Measurements from ENCODE around the gene EDC3.

EDC3 gene

GRCh38 chr15:74627766-74628165 is 68.1 kb downstream of the EDC3 start:
- Histone ChIP-seq H3K36me3 (peaks cover 71 to 100% (median 95%) of the 10 kb centered on the region in 3 donors), H3K27ac (no peak overlapping the region), H3K27me3 (no peaks in the 10 kb centered on the region), H3K4me1 (peaks cover 0 to 7% (median 0%) of the 10 kb centered on the region in 4 donors), H3K9me3 (no peaks in the 10 kb centered on the region), H3K4me3 (no peak overlapping the region)
- DNase-seq: no peak
- TF ChIP-seq CTCF (IDR thresholded peaks at IDR 0.05): no peak
- intact Hi-C loops (cut with DNase I; ENCODE audit: low total_unique reads): no loop called here

- intact Hi-C loops (cut with DNase I; ENCODE audit: low total_unique reads): no loop called here
- TF ChIP-seq CTCF (IDR thresholded peaks at IDR 0.05): no peak
- H3K9me3 ChIP-seq: no peaks in the 10 kb centered on the region
- DNase-seq: no peak
- peaks cover 0 to 7% (median 0%) of the 10 kb centered on the region in 4 donors for H3K4me1 ChIP-seq
- H3K4me3 ChIP-seq: no peak overlapping the region
- no peak overlapping the region for H3K27ac ChIP-seq
- H3K36me3 ChIP-seq: peaks cover 78 to 100% (median 95%) of the 10 kb centered on the region in 3 donors
- no peaks in the 10 kb centered on the region for H3K27me3 ChIP-seq
Measured at GRCh38 chr15:74626752-74627692, 68.8 kb downstream of the EDC3 start.

GRCh38 chr15:74626336-74626735 is 69.5 kb downstream of the EDC3 start:
- Histone ChIP-seq H3K4me1 (peaks cover 0 to 10% (median under 1%) of the 10 kb centered on the region in 4 donors), H3K36me3 (peaks cover 84 to 100% (median 99%) of the 10 kb centered on the region in 3 donors), H3K9me3 (no peaks in the 10 kb centered on the region), H3K4me3 (no peak overlapping the region), H3K27me3 (no peaks in the 10 kb centered on the region), H3K27ac (no peak overlapping the region)
- DNase-seq: no peak
- TF ChIP-seq CTCF (IDR thresholded peaks at IDR 0.05): no peak
- intact Hi-C loops (cut with DNase I; ENCODE audit: low total_unique reads): no loop called here

GRCh38 chr15:74625693-74626092 is 70.1 kb downstream of the EDC3 start:
- H3K27ac ChIP-seq: no peak overlapping the region
- no peak overlapping the region for H3K4me3 ChIP-seq

GRCh38 chr15:74624020-74624602 is 71.7 kb downstream of the EDC3 start:
- peaks cover 99 to 100% (median 100%) of the 10 kb centered on the region in 3 donors for H3K36me3 ChIP-seq
- intact Hi-C loops (cut with DNase I; ENCODE audit: low total_unique reads): no loop called here
- H3K27ac ChIP-seq: no peak overlapping the region
- no peak overlapping the region for H3K4me3 ChIP-seq
- peak in 1 of 2 donors; percentile 10 for DNase-seq
- no peaks in the 10 kb centered on the region for H3K9me3 ChIP-seq
- no peaks in the 10 kb centered on the region for H3K27me3 ChIP-seq
- no peak for TF ChIP-seq CTCF (IDR thresholded peaks at IDR 0.05)
- H3K4me1 ChIP-seq: peaks cover 0 to 23% (median 13%) of the 10 kb centered on the region in 4 donors

More at GRCh38 chr15:74625693-74626092, 70.1 kb downstream of the EDC3 start:
- no peaks in the 10 kb centered on the region for H3K27me3 ChIP-seq
- intact Hi-C loops (cut with DNase I; ENCODE audit: low total_unique reads): no loop called here
- peaks cover 0 to 16% (median 6%) of the 10 kb centered on the region in 4 donors for H3K4me1 ChIP-seq
- no peak for DNase-seq
- H3K36me3 ChIP-seq: peaks cover 86 to 100% (median 100%) of the 10 kb centered on the region in 3 donors
- TF ChIP-seq CTCF (IDR thresholded peaks at IDR 0.05): no peak
- no peaks in the 10 kb centered on the region for H3K9me3 ChIP-seq
